HCT116 (cell line): ENCODE measurements around the gene TOX2. TPM values are rescaled to one million over a fixed set of nuclear protein-coding genes. Genes with fewer than 3 reads are reported as not detected.

Experiments
- ATAC-seq: fragments of 200-7000 bp; cut with Tn5 transposase; 2 replicates; pipeline ENCODE4 v1.9.1; 2020; ENCODE audit warnings: mild to moderate bottlenecking, moderate library complexity
- BruUV-seq: library from RNA; stranded (reverse); fragments of 400-500 nt; replicated peaks from 2 replicates; lab custom pipeline; 2021; lab: Mats Ljungman, UMichigan
- CTCF ChIA-PET: fragments of 300-600 bp; sonication (Branson Sonifier 250); formaldehyde crosslinking; loops from one replicate; lab custom pipeline; 2021; ENCODE audit warnings: antibody characterized with exemption; lab: Charles Lee
- POLR2A ChIA-PET: fragments of 300-600, 350-600 bp; sonication (Branson Sonifier 250); formaldehyde crosslinking; loops from one replicate; lab custom pipeline; 2021; ENCODE audit warnings: antibody characterized with exemption; lab: Charles Lee
- RAD21 ChIA-PET, 2 experiments: fragments of 300-600 bp; sonication (Branson Sonifier 250); formaldehyde crosslinking; loops; one replicate each; lab custom pipeline; 2023; ENCODE audit warnings: low total read pairs in 2 of 2; ENCODE audit not compliant: uncharacterized antibody in 2 of 2, unreplicated experiment in 2 of 2, low non-redundant PET in 1 of 2; lab: Charles Lee
- DNase-seq: peaks from one replicate; pipeline ENCODE4 v3.0.0-alpha.2; 2010; ENCODE audit warnings: low read depth, low spot score
- H2AFZ ChIP-seq: fragments of 200-600 bp; shearing (Covaris generic), sonication (generic); 2 replicates; pipeline ENCODE4 v1.6.1; 2017; ENCODE audit warnings: low read depth, mixed run types, mixed read lengths, antibody characterized with exemption, low read length; ENCODE audit not compliant: poor library complexity, severe bottlenecking
- H3K27ac ChIP-seq: 2 replicates; pipeline ENCODE4 v1.5.1; 2012; ENCODE audit warnings: low read depth, low read length
- H3K27me3 ChIP-seq: fragments of 200-600 bp; sonication (generic); 2 replicates; pipeline ENCODE4 v1.6.1; 2016; ENCODE audit warnings: mixed run types, low read length, mixed read lengths; ENCODE audit not compliant: insufficient read depth
- H3K36me3 ChIP-seq, 2 experiments: fragments of 200-500 bp in 1 of 2; fragments of 200-600 bp in 1 of 2; sonication (Bioruptor generic) in 1 of 2; sonication (generic) in 1 of 2; 2 replicates each; pipeline versions ENCODE4 v1.5.1 to v1.6.1; 2014 to 2016; ENCODE audit warnings: low read length in 2 of 2, inconsistent platforms in 1 of 2, mixed read lengths in 1 of 2, mixed run types in 1 of 2; ENCODE audit not compliant: insufficient read depth in 2 of 2, control insufficient read depth in 1 of 2
- H3K4me1 ChIP-seq, 2 experiments: fragments of 200-600 bp in 1 of 2; sonication (generic) in 1 of 2; 2 replicates each; pipeline versions ENCODE4 v1.5.1 to v1.6.1; 2012 to 2017; ENCODE audit warnings: low read length in 2 of 2, inconsistent platforms in 1 of 2, mild to moderate bottlenecking in 1 of 2, mixed read lengths in 1 of 2, mixed run types in 1 of 2, moderate library complexity in 1 of 2; ENCODE audit not compliant: insufficient read depth in 2 of 2, control insufficient read depth in 1 of 2
- H3K4me2 ChIP-seq: fragments of 200-600 bp; sonication (generic); 2 replicates; pipeline ENCODE4 v1.6.1; 2017; ENCODE audit warnings: mixed run types, low read length, mixed read lengths
- H3K4me3 ChIP-seq, 2 experiments: fragments of 200-600 bp in 1 of 2; sonication (generic) in 1 of 2; replicated peaks in 1 of 2; 2 replicates each; pipeline ENCODE4 v1.5.1; 2011 to 2016; ENCODE audit warnings: low read length in 2 of 2, control low read depth in 1 of 2, low read depth in 1 of 2, mild to moderate bottlenecking in 1 of 2, mixed read lengths in 1 of 2, mixed run types in 1 of 2
- H3K79me2 ChIP-seq: fragments of 200-600 bp; sonication (generic); 2 replicates; pipeline ENCODE4 v1.6.1; 2017; ENCODE audit warnings: mild to moderate bottlenecking, mixed run types, low read length, moderate library complexity, mixed read lengths; ENCODE audit not compliant: insufficient read depth
- H3K9ac ChIP-seq: fragments of 200-600 bp; sonication (generic); 2 replicates; pipeline ENCODE4 v1.6.1; 2016; ENCODE audit warnings: low read length, mixed read lengths
- H3K9me2 ChIP-seq: fragments of 200-600 bp; sonication (generic), shearing (Covaris generic); 2 replicates; pipeline ENCODE4 v1.6.1; 2017; ENCODE audit warnings: mixed run types, mild to moderate bottlenecking, moderate library complexity; ENCODE audit not compliant: insufficient read depth
- H3K9me3 ChIP-seq, 2 experiments: fragments of 200-500 bp in 1 of 2; fragments of 200-600 bp in 1 of 2; sonication (Bioruptor generic) in 1 of 2; sonication (generic) in 1 of 2; 2 replicates each; pipeline ENCODE4 v1.6.1; 2014 to 2017; ENCODE audit warnings: low read length in 2 of 2, mixed read lengths in 2 of 2, inconsistent platforms in 1 of 2, low read depth in 1 of 2, mild to moderate bottlenecking in 1 of 2, mixed run types in 1 of 2, moderate library complexity in 1 of 2; ENCODE audit not compliant: control insufficient read depth in 1 of 2, insufficient read depth in 1 of 2
- H4K20me1 ChIP-seq: fragments of 200-600 bp; sonication (generic), shearing (Covaris generic); 2 replicates; pipeline ENCODE4 v1.6.1; 2017; ENCODE audit warnings: mixed run types, mild to moderate bottlenecking, moderate library complexity; ENCODE audit not compliant: insufficient read depth
- CBX3 ChIP-seq: IDR thresholded peaks from 2 replicates; pipeline ENCODE4 v1.6.1; 2012; ENCODE audit warnings: low read depth
- CEBPB ChIP-seq: IDR thresholded peaks from 2 replicates; pipeline ENCODE4 v1.6.1; 2012; ENCODE audit warnings: low read depth
- CTCF ChIP-seq, 3 experiments: fragments of 200-600 bp in 1 of 3; sonication (generic) in 1 of 3; IDR thresholded peaks in 2 of 3; conservative IDR thresholded peaks in 1 of 3; 2 replicates each; pipeline ENCODE4 v1.5.1; 2012 to 2017; ENCODE audit warnings: low read depth in 2 of 3, low read length in 2 of 3, antibody characterized with exemption in 1 of 3, borderline replicate concordance in 1 of 3, control low read depth in 1 of 3, mild to moderate bottlenecking in 1 of 3, mixed read lengths in 1 of 3, mixed run types in 1 of 3, moderate library complexity in 1 of 3; ENCODE audit not compliant: insufficient read depth in 1 of 3
- EGR1 ChIP-seq: IDR thresholded peaks from 2 replicates; pipeline ENCODE4 v1.6.1; 2012; ENCODE audit warnings: low read depth
- JUND ChIP-seq: IDR thresholded peaks from 2 replicates; pipeline ENCODE4 v1.6.1; 2012
- POLR2A ChIP-seq: IDR thresholded peaks from 2 replicates; pipeline ENCODE4 v1.7.0; 2011; ENCODE audit warnings: borderline replicate concordance; ENCODE audit not compliant: insufficient read depth, insufficient read length; ENCODE audit errors: extremely low read depth
- SIN3A ChIP-seq: IDR thresholded peaks from 2 replicates; pipeline ENCODE4 v1.6.1; 2012; ENCODE audit warnings: low read depth
- SRF ChIP-seq: IDR thresholded peaks from 2 replicates; pipeline ENCODE4 v1.6.1; 2012; ENCODE audit warnings: low read depth
- TCF7L2 ChIP-seq: IDR thresholded peaks from 2 replicates; pipeline ENCODE4 v1.7.0; 2011; ENCODE audit warnings: borderline replicate concordance, inconsistent platforms; ENCODE audit not compliant: insufficient read depth, insufficient read length; ENCODE audit errors: extremely low read depth
- ZFX ChIP-seq: fragments of 450-650 bp; IDR thresholded peaks from 2 replicates; pipeline ENCODE4 v1.6.1; 2017
- ZNF274 ChIP-seq: fragments of 200-500 bp; sonication (Bioruptor generic); IDR thresholded peaks from 2 replicates; pipeline ENCODE4 v1.6.1; 2014; ENCODE audit warnings: mild to moderate bottlenecking, low read depth, low read length, inconsistent platforms
- intact Hi-C: fragments of 100-400 bp; cut with micrococcal nuclease; formaldehyde crosslinking; loops from 2 replicates; pipeline ENCODE4 v1.10.0; 2022
- total RNA-seq: library from RNA; stranded (reverse); gene quantifications from one replicate; pipeline ENCODE4 v1.2.1, GENCODE V29; 2021; ENCODE audit not compliant: unreplicated experiment
- TF ChIP-seq, protein P1 (sequence below): IDR thresholded peaks from 2 replicates; pipeline ENCODE4 v1.6.1; 2012
- TF ChIP-seq, protein P2 (sequence below): IDR thresholded peaks from 2 replicates; pipeline ENCODE4 v1.6.1; 2011; ENCODE audit warnings: mild to moderate bottlenecking, low read length, moderate library complexity; ENCODE audit not compliant: insufficient replicate concordance; ENCODE audit errors: extremely low read depth
- TF ChIP-seq, protein P3 (sequence below): IDR thresholded peaks from 2 replicates; pipeline ENCODE4 v1.6.1; 2012; ENCODE audit warnings: low read depth

TOX2 gene
- total RNA-seq, 1 experiment from 2014 or later, result 39.6 TPM

DNA sequence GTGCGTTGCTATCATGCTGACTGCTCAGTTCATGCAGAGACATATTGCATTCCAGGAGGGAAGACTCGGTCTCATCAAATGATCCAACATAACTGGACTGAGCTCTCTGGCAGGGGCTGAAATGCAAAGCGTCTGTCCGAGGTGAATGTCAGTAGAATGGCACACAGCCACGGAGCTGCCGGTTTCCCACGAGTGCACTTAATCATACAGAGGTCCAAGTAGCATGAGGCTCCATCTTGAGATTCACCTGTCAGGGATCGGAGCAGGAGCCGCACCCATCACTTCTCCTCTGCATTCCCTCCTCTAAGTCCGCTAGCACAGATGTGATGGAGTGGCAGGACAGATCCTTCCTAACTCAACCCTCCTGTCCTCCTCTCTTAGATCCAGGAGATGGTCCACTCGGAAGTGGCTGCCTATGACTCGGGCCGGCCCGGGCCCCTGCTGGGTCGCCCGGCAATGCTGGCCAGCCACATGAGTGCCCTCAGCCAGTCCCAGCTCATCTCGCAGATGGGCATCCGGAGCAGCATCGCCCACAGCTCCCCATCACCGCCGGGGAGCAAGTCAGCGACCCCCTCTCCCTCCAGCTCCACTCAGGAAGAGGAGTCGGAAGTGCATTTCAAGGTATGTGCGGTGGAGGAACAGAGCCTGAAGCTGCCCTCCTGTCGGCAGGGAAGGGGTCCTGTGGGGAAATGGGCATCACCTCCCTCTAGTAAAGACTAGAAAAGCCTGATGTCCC lies 136.4 kb downstream of the TOX2 start (continued):
- TF ChIP-seq, protein P1, sequence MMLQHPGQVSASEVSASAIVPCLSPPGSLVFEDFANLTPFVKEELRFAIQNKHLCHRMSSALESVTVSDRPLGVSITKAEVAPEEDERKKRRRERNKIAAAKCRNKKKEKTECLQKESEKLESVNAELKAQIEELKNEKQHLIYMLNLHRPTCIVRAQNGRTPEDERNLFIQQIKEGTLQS, result no peak
- TF ChIP-seq TCF7L2 (no peak), SRF (no peak), CBX3 (no peak), EGR1 (no peak), ZNF274 (no peak), CTCF (IDR thresholded peaks at IDR 0.05 in 2 of 3, conservative IDR thresholded peaks at IDR 0.05 in 1 of 3; ENCODE audit: borderline replicate concordance in 1 of 3, insufficient read depth in 1 of 3, low read depth in 2 of 3, low read length in 2 of 3) (no peak), POLR2A (no peak)
- TF ChIP-seq, protein P2, sequence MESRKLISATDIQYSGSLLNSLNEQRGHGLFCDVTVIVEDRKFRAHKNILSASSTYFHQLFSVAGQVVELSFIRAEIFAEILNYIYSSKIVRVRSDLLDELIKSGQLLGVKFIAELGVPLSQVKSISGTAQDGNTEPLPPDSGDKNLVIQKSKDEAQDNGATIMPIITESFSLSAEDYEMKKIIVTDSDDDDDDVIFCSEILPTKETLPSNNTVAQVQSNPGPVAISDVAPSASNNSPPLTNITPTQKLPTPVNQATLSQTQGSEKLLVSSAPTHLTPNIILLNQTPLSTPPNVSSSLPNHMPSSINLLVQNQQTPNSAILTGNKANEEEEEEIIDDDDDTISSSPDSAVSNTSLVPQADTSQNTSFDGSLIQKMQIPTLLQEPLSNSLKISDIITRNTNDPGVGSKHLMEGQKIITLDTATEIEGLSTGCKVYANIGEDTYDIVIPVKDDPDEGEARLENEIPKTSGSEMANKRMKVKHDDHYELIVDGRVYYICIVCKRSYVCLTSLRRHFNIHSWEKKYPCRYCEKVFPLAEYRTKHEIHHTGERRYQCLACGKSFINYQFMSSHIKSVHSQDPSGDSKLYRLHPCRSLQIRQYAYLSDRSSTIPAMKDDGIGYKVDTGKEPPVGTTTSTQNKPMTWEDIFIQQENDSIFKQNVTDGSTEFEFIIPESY, result no peak

DNA sequence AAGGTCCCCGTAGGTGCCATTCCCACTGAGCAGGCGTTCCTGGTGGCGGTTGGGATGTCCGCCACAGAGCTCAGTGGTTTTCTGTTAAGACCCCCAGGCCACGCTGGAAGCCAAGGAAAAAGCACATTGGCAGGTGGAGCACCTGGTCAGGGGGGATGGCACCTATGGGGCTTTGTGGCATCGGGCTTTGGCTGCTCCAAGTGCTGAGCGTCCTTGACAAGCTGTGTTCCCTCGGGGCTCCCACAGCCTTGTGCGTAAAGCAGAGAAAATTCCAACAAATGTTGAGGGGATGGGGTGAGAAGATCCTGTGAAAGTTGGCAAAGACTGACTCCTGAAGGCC lies 137.0 kb downstream of the TOX2 start:
- ChIA-PET CTCF (no interaction called here), POLR2A (no interaction called here), RAD21 (no interaction called here)
- Histone ChIP-seq H3K4me1 (no peaks in the 10 kb centered on the region), H3K27ac (no peak overlapping the region), H3K36me3 (no peaks in the 10 kb centered on the region; a peak in 1 of 4 replicates), H3K4me2 (no peak overlapping the region), H2AFZ (no peak overlapping the region), H3K9ac (no peak overlapping the region), H3K27me3 (no peaks in the 10 kb centered on the region), H3K79me2 (no peaks in the 10 kb centered on the region), H3K4me3 (no peak overlapping the region), H3K9me3 (no peaks in the 10 kb centered on the region), H4K20me1 (no peaks in the 10 kb centered on the region), H3K9me2 (no peaks in the 10 kb centered on the region)
- DNase-seq, result no peak
- intact Hi-C loops, result no loop called here
- ATAC-seq, result no peak
- BruUV-seq, result no TSS peak
- TF ChIP-seq SIN3A, result no peak
- no peak for TF ChIP-seq ZFX
- no peak for TF ChIP-seq CTCF (IDR thresholded peaks at IDR 0.05 in 2 of 3, conservative IDR thresholded peaks at IDR 0.05 in 1 of 3; ENCODE audit: borderline replicate concordance in 1 of 3, insufficient read depth in 1 of 3, low read depth in 2 of 3, low read length in 2 of 3)
- no peak for TF ChIP-seq ZNF274
- TF ChIP-seq CEBPB, result no peak
- TF ChIP-seq, protein P3, sequence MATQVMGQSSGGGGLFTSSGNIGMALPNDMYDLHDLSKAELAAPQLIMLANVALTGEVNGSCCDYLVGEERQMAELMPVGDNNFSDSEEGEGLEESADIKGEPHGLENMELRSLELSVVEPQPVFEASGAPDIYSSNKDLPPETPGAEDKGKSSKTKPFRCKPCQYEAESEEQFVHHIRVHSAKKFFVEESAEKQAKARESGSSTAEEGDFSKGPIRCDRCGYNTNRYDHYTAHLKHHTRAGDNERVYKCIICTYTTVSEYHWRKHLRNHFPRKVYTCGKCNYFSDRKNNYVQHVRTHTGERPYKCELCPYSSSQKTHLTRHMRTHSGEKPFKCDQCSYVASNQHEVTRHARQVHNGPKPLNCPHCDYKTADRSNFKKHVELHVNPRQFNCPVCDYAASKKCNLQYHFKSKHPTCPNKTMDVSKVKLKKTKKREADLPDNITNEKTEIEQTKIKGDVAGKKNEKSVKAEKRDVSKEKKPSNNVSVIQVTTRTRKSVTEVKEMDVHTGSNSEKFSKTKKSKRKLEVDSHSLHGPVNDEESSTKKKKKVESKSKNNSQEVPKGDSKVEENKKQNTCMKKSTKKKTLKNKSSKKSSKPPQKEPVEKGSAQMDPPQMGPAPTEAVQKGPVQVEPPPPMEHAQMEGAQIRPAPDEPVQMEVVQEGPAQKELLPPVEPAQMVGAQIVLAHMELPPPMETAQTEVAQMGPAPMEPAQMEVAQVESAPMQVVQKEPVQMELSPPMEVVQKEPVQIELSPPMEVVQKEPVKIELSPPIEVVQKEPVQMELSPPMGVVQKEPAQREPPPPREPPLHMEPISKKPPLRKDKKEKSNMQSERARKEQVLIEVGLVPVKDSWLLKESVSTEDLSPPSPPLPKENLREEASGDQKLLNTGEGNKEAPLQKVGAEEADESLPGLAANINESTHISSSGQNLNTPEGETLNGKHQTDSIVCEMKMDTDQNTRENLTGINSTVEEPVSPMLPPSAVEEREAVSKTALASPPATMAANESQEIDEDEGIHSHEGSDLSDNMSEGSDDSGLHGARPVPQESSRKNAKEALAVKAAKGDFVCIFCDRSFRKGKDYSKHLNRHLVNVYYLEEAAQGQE, result no peak
- no peak for TF ChIP-seq JUND
- no peak for TF ChIP-seq CBX3
